K562 (cell line): ENCODE data around the gene PNKD. TPM values are rescaled to one million over a fixed set of nuclear protein-coding genes. Genes with fewer than 3 reads are reported as not detected.

Experiments
- ATAC-seq: fragments of 200-7000 bp; cut with Tn5 transposase; 3 replicates; pipeline ENCODE4 v1.9.1; 2020; ENCODE audit warnings: moderate library complexity
- BruUV-seq: library from RNA; stranded (reverse); fragments of 400-500 nt; replicated peaks from 2 replicates; lab custom pipeline; 2021; lab: Mats Ljungman, UMichigan
- CTCF ChIA-PET: fragments of 300-600 bp; formaldehyde crosslinking; extraction: SDS; loops from one replicate; lab custom pipeline; 2021; ENCODE audit warnings: low intra/inter-chr PET ratio; lab: Yijun Ruan, JAX
- POLR2A ChIA-PET: fragments of 300-600, 350-650 bp; sonication (Branson Sonifier 250); formaldehyde crosslinking; extraction: SDS; loops from one replicate; lab custom pipeline; 2021; ENCODE audit warnings: antibody characterized with exemption, inconsistent platforms; lab: Yijun Ruan, JAX
- DNase-seq, 4 experiments: peaks; one replicate each; pipeline versions ENCODE4 v3.0.0 to v3.0.0-alpha.2; 2011 to 2018; ENCODE audit warnings: low spot score in 3 of 4, mixed read lengths in 3 of 4; ENCODE audit errors: extremely low read depth in 1 of 4
- FAIRE-seq: peaks from 2 replicates; lab custom pipeline; 2011; peaks lifted over from hg19 to GRCh38; lab: Jason Lieb, UNC
- H2AFZ ChIP-seq: 2 replicates; pipeline ENCODE4 v1.6.0; 2011; ENCODE audit warnings: low read depth, low read length, control low read depth, inconsistent platforms
- H3K27ac ChIP-seq: fragments of 200-600 bp; 3 replicates; pipeline ENCODE4 v1.8.0; 2011; ENCODE audit warnings: low read depth, mild to moderate bottlenecking, control low read depth, inconsistent platforms, low read length, moderate library complexity, mixed read lengths; ENCODE audit errors: extremely low read depth
- H3K27me3 ChIP-seq, 2 experiments: fragments of 300-600 bp in 1 of 2; 2 replicates in 1 of 2; 3 replicates in 1 of 2; pipeline versions ENCODE4 v1.6.0 to v1.8.0; 2011; ENCODE audit warnings: inconsistent platforms in 2 of 2, low read length in 2 of 2, mild to moderate bottlenecking in 1 of 2, mixed read lengths in 1 of 2, moderate library complexity in 1 of 2; ENCODE audit not compliant: control insufficient read depth in 2 of 2, insufficient read depth in 2 of 2
- H3K36me3 ChIP-seq: fragments of 300-600 bp; 3 replicates; pipeline ENCODE4 v1.8.0; 2011; ENCODE audit warnings: mild to moderate bottlenecking, low read length, inconsistent platforms; ENCODE audit not compliant: control insufficient read depth, insufficient read depth
- H3K4me1 ChIP-seq, 2 experiments: fragments of 200-600 bp in 1 of 2; replicated peaks in 1 of 2; 2 replicates in 1 of 2; 3 replicates in 1 of 2; pipeline versions ENCODE4 v1.5.1 to v1.8.0; 2011; ENCODE audit warnings: inconsistent platforms in 2 of 2, low read length in 2 of 2, mild to moderate bottlenecking in 1 of 2, mixed read lengths in 1 of 2, moderate library complexity in 1 of 2; ENCODE audit not compliant: control insufficient read depth in 2 of 2, insufficient read depth in 2 of 2
- H3K4me2 ChIP-seq: 2 replicates; pipeline ENCODE4 v1.6.1; 2011; ENCODE audit warnings: low read length, control low read depth, inconsistent platforms, mixed read lengths; ENCODE audit not compliant: insufficient read depth
- H3K4me3 ChIP-seq: fragments of 200-600 bp; sonication (generic), shearing (Covaris generic); 2 replicates; pipeline ENCODE4 v1.5.1; 2016; ENCODE audit warnings: control low read depth, inconsistent platforms
- H3K79me2 ChIP-seq: fragments of 200-600 bp; 3 replicates; pipeline ENCODE4 v1.8.0; 2011; ENCODE audit warnings: low read length, inconsistent platforms; ENCODE audit not compliant: control insufficient read depth, insufficient read depth
- H3K9ac ChIP-seq, 2 experiments: 2 replicates each; pipeline versions ENCODE4 v1.6.0 to v1.6.1; 2011; ENCODE audit warnings: low read depth in 2 of 2, low read length in 2 of 2, control low read depth in 1 of 2, inconsistent platforms in 1 of 2, mild to moderate bottlenecking in 1 of 2, mixed read lengths in 1 of 2; ENCODE audit not compliant: insufficient read depth in 1 of 2
- H3K9me1 ChIP-seq: one replicate; pipeline ENCODE4 v1.6.0; 2011; ENCODE audit warnings: inconsistent platforms, mild to moderate bottlenecking, low read length, moderate library complexity; ENCODE audit not compliant: control insufficient read depth, insufficient read depth
- H3K9me3 ChIP-seq: replicated peaks from 2 replicates; pipeline ENCODE4 v1.5.1; 2011; ENCODE audit warnings: low read depth, low read length, inconsistent platforms; ENCODE audit not compliant: control insufficient read depth, insufficient read depth
- H4K20me1 ChIP-seq: replicated peaks from 2 replicates; pipeline ENCODE4 v1.6.1; 2011; ENCODE audit warnings: low read length, inconsistent platforms, mixed read lengths; ENCODE audit not compliant: control insufficient read depth, insufficient read depth
- ADNP ChIP-seq: fragments of 200-800 bp; sonication (Bioruptor generic); IDR thresholded peaks from 2 replicates; pipeline ENCODE4 v1.6.1; 2016; ENCODE audit warnings: missing genetic modification characterization, missing compliant biosample characterization
- BRD9 ChIP-seq: fragments of 450-650 bp; IDR thresholded peaks from 2 replicates; pipeline ENCODE4 v1.6.1; 2018; ENCODE audit warnings: low read depth; ENCODE audit not compliant: partially characterized antibody
- CEBPB ChIP-seq: fragments of 450-650 bp; IDR thresholded peaks from 2 replicates; pipeline ENCODE4 v1.6.1; 2016; ENCODE audit warnings: missing genetic modification characterization, missing compliant biosample characterization
- EHMT2 ChIP-seq: fragments of 450-650 bp; IDR thresholded peaks from 2 replicates; pipeline ENCODE4 v1.6.1; 2018; ENCODE audit warnings: antibody characterized with exemption
- GABPB2 ChIP-seq: fragments of 250-450 bp; sonication (Bioruptor Pico); conservative IDR thresholded peaks from 2 replicates; pipeline ENCODE4 v1.5.1; 2021; ENCODE audit warnings: mild to moderate bottlenecking
- GTF2E2 ChIP-seq: fragments of 200-800 bp; sonication (Bioruptor generic); IDR thresholded peaks from 2 replicates; pipeline ENCODE4 v1.6.1; 2016; ENCODE audit warnings: missing genetic modification characterization, missing compliant biosample characterization
- GTF2F1 ChIP-seq: IDR thresholded peaks from 2 replicates; pipeline ENCODE4 v1.6.1; 2011; ENCODE audit warnings: low read depth, low read length, improper control_type of control experiment
- HDAC1 ChIP-seq, 2 experiments: fragments of 450-650 bp; IDR thresholded peaks; 2 replicates each; pipeline ENCODE4 v1.6.1; 2016 to 2017; ENCODE audit warnings: inconsistent platforms in 1 of 2, mild to moderate bottlenecking in 1 of 2, moderate library complexity in 1 of 2
- NUFIP1 ChIP-seq: fragments of 450-650 bp; IDR thresholded peaks from 2 replicates; pipeline ENCODE4 v1.6.1; 2018; ENCODE audit not compliant: partially characterized antibody
- SMAD2 ChIP-seq: fragments of 150-350 bp; IDR thresholded peaks from 2 replicates; pipeline ENCODE4 v1.6.1; 2014; ENCODE audit warnings: low read depth, mild to moderate bottlenecking, low read length
- SRSF1 ChIP-seq: fragments of 200-400 bp; formaldehyde crosslinking; IDR thresholded peaks from 2 replicates; pipeline ENCODE4 v1.6.1; 2017; ENCODE audit warnings: mild to moderate bottlenecking, low read depth, low read length, moderate library complexity
- TCF7 ChIP-seq: sonication (generic); IDR thresholded peaks from 2 replicates; pipeline ENCODE4 v1.6.1; 2016; ENCODE audit warnings: antibody characterized with exemption, borderline replicate concordance
- ZNF175 ChIP-seq: fragments of 200-800 bp; sonication (Bioruptor generic); IDR thresholded peaks from 2 replicates; pipeline ENCODE4 v1.6.1; 2016; ENCODE audit warnings: low read depth, mild to moderate bottlenecking, missing genetic modification characterization, missing compliant biosample characterization
- WGBS: fragments of 100-300 bp; shearing (Covaris generic); methylation state at CpG from one replicate; pipeline ENCODE4 v1.1.6; 2016; ENCODE audit warnings: low coverage, mixed read lengths; ENCODE audit not compliant: insufficient coverage; ENCODE audit errors: missing lambda C conversion rate; 5-methylcytosine and 5-hydroxymethylcytosine counted together
- in situ Hi-C: fragments of 300-500 bp; cut with MboI; formaldehyde crosslinking; loops from 4 replicates; pipeline ENCODE4 v1.15.0; 2018; ENCODE audit warnings: inconsistent platforms, mixed read lengths
- intact Hi-C: fragments of 100-400 bp; cut with micrococcal nuclease; formaldehyde crosslinking; loops from 2 replicates; pipeline ENCODE4 v1.14.2; 2022
- polyA plus RNA-seq, 8 experiments: library from polyadenylated mRNA; depleted of rRNA in 4 of 8; stranded (reverse) in 5 of 8; unstranded in 3 of 8; fragments of >200 nt; fragmentation: Nextera tagmentation in 2 of 8; fragmentation: Illumina TruSeq in 1 of 8; extraction: Ambion mirVana in 2 of 8; extraction: Trizol in 1 of 8; gene quantifications; 2 replicates each; pipeline versions ENCODE4 v1.2.1 to v1.2.3, GENCODE V29; 2011 to 2014; ENCODE audit warnings: inconsistent platforms in 1 of 8, missing spikeins in 1 of 8
- total RNA-seq, 7 experiments: library from RNA; depleted of rRNA in 6 of 7; stranded (reverse); fragments of >200 nt in 6 of 7; fragmentation: Illumina TruSeq in 2 of 7; extraction: Trizol in 2 of 7; gene quantifications; 2 replicates each; pipeline versions ENCODE4 v1.2.1 to v1.2.3, GENCODE V29; 2011 to 2021; ENCODE audit warnings: low replicate concordance in 1 of 7
- TF ChIP-seq, protein P1 (sequence below): fragments of 450-650 bp; IDR thresholded peaks from 2 replicates; pipeline ENCODE4 v1.7.1; 2018; ENCODE audit warnings: mild to moderate bottlenecking, low read depth; ENCODE audit not compliant: partially characterized antibody
- TF ChIP-seq, protein P2 (sequence below): IDR thresholded peaks from 3 replicates; pipeline ENCODE4 v1.6.1; 2011; ENCODE audit warnings: borderline replicate concordance, mild to moderate bottlenecking, moderate library complexity; ENCODE audit not compliant: insufficient read length; ENCODE audit errors: extremely low read depth
- TF ChIP-seq, protein P3 (sequence below): fragments of 250-450 bp; sonication (Bioruptor Pico); IDR thresholded peaks from 2 replicates; pipeline ENCODE4 v1.4.0; 2020; ENCODE audit warnings: mild to moderate bottlenecking

Gene PNKD
- total and polyA plus RNA-seq, 9 of the 15 experiments (the other 6 are each of a cell fraction or from before 2014, with no cell fraction given): 26.0 to 105 (median 60.1) TPM

DNA sequence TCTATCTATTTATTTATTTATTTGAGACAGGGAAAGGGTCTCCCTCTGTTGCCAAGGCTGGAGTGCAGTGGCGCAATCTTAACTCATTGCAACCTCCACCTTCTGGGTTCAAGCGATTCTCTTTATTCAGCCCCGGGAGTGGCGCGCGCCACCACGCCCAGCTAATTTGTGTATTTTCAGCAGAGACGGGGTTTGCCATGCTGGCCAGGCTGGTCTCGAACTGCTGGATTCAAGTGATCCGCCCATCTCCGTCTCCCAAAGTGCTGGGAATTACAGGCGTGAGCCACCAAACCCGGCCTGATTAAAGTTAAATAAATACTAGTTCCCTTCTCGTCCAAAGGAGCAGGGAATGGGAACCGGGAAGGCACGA lies 125.1 kb downstream of the PNKD start:
- TSS peak; percentile 45 for BruUV-seq

More for the DNA sequence above, 125.1 kb downstream of the PNKD start:
- no peaks in the 10 kb centered on the region for H4K20me1 ChIP-seq
- ChIA-PET CTCF (interaction anchor here (1.9 to 2.0 kb wide), 2 partner anchors 94 to 123 kb away, joined by 8 to 10 read pairs; no protein-coding TSS in a partner anchor), POLR2A (interaction anchor here (0.5 to 2.2 kb wide), 11 partner anchors 9 to 130 kb away, joined by 3 to 9 read pairs (median 3); partner anchors contain the start of genes AAMP and PNKD)
- no peaks in the 10 kb centered on the region for H3K9me1 ChIP-seq
- peaks cover 57% of the 10 kb centered on the region for H3K79me2 ChIP-seq
- peaks cover 20 to 65% of the 10 kb centered on the region in 2 experiments for H3K4me1 ChIP-seq
- in situ Hi-C loops (loop anchor here (5.0 kb wide), 1 partner anchor 108 kb away; no protein-coding TSS in a partner anchor), intact Hi-C loops (loop anchor here (5.0 kb wide), 1 partner anchor 172 kb away; the partner anchor contains the start of genes CNOT9 and USP37)
- no peak for ATAC-seq
- peak overlapping the region; percentile 73 to 90 for H3K9ac ChIP-seq
- peak overlapping the region; percentile 90 for H3K27ac ChIP-seq
- H3K36me3 ChIP-seq: no peaks in the 10 kb centered on the region
- peak in 1 of 4 experiments; percentile 66 for DNase-seq
- H3K9me3 ChIP-seq: no peaks in the 10 kb centered on the region
- 2% methylated on average over 15 of the region's 16 CpGs for WGBS
- peak overlapping the region; percentile 57 for H3K4me3 ChIP-seq
- TF ChIP-seq NUFIP1: no peak
- TF ChIP-seq TCF7: no peak
- TF ChIP-seq CEBPB (tag): 0 out of 2 replicates have a peak, but pooled peaks have one; percentile 15
- TF ChIP-seq, protein P1, sequence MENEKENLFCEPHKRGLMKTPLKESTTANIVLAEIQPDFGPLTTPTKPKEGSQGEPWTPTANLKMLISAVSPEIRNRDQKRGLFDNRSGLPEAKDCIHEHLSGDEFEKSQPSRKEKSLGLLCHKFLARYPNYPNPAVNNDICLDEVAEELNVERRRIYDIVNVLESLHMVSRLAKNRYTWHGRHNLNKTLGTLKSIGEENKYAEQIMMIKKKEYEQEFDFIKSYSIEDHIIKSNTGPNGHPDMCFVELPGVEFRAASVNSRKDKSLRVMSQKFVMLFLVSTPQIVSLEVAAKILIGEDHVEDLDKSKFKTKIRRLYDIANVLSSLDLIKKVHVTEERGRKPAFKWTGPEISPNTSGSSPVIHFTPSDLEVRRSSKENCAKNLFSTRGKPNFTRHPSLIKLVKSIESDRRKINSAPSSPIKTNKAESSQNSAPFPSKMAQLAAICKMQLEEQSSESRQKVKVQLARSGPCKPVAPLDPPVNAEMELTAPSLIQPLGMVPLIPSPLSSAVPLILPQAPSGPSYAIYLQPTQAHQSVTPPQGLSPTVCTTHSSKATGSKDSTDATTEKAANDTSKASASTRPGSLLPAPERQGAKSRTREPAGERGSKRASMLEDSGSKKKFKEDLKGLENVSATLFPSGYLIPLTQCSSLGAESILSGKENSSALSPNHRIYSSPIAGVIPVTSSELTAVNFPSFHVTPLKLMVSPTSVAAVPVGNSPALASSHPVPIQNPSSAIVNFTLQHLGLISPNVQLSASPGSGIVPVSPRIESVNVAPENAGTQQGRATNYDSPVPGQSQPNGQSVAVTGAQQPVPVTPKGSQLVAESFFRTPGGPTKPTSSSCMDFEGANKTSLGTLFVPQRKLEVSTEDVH: peak; percentile 1
- TF ChIP-seq, protein P2, sequence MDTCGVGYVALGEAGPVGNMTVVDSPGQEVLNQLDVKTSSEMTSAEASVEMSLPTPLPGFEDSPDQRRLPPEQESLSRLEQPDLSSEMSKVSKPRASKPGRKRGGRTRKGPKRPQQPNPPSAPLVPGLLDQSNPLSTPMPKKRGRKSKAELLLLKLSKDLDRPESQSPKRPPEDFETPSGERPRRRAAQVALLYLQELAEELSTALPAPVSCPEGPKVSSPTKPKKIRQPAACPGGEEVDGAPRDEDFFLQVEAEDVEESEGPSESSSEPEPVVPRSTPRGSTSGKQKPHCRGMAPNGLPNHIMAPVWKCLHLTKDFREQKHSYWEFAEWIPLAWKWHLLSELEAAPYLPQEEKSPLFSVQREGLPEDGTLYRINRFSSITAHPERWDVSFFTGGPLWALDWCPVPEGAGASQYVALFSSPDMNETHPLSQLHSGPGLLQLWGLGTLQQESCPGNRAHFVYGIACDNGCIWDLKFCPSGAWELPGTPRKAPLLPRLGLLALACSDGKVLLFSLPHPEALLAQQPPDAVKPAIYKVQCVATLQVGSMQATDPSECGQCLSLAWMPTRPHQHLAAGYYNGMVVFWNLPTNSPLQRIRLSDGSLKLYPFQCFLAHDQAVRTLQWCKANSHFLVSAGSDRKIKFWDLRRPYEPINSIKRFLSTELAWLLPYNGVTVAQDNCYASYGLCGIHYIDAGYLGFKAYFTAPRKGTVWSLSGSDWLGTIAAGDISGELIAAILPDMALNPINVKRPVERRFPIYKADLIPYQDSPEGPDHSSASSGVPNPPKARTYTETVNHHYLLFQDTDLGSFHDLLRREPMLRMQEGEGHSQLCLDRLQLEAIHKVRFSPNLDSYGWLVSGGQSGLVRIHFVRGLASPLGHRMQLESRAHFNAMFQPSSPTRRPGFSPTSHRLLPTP: peak; percentile 27
- peak; percentile 18 for TF ChIP-seq BRD9
- no peak for TF ChIP-seq SRSF1
- no peak for TF ChIP-seq SMAD2
- no peak for TF ChIP-seq GABPB2
- TF ChIP-seq, protein P3, sequence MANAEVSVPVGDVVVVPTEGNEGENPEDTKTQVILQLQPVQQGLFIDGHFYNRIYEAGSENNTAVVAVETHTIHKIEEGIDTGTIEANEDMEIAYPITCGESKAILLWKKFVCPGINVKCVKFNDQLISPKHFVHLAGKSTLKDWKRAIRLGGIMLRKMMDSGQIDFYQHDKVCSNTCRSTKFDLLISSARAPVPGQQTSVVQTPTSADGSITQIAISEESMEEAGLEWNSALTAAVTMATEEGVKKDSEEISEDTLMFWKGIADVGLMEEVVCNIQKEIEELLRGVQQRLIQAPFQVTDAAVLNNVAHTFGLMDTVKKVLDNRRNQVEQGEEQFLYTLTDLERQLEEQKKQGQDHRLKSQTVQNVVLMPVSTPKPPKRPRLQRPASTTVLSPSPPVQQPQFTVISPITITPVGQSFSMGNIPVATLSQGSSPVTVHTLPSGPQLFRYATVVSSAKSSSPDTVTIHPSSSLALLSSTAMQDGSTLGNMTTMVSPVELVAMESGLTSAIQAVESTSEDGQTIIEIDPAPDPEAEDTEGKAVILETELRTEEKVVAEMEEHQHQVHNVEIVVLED (CRISPR knock-in tag): no peak
- TF ChIP-seq GTF2E2 (tag): 0 out of 2 replicates have a peak, but pooled peaks have one; percentile 21
- no peak for TF ChIP-seq HDAC1 (IDR thresholded peaks at IDR 0.05)
- TF ChIP-seq EHMT2: no peak
- no peak for TF ChIP-seq ZNF175 (CRISPR knock-in tag)
- no peak for TF ChIP-seq GTF2F1
- TF ChIP-seq ADNP (tag): peak; percentile 38; the same call in 1 of the 2 replicates
- TF ChIP-seq, all 486 proteins: peak for 6
- no peak for FAIRE-seq
- H3K4me2 ChIP-seq: peak overlapping the region; percentile 91
- H3K27me3 ChIP-seq: no peaks in the 10 kb centered on the region
- peak overlapping the region; percentile 92 for H2AFZ ChIP-seq
